Measurements from ENCODE around the gene SEMA4D.
"Not testable (repeated sequence)": the region's sequence is repeated elsewhere in the genome, so short reads cannot be mapped to it uniquely, and the experiment has no call there.

SEMA4D gene

GRCh38 chr9:89375191-89375760 lies 122.6 kb downstream of the SEMA4D start:
- peak; percentile 78 for DNase-seq (ENCODE audit: low read depth)
- no peak overlapping the region for H3K4me3 ChIP-seq (ENCODE audit: low read depth, low read length)
- TF ChIP-seq MAX (IDR thresholded peaks at IDR 0.05; ENCODE audit: low read depth, low read length) (no peak), MYC (IDR thresholded peaks at IDR 0.05; ENCODE audit: low read depth, low read length) (peak; percentile 45)

- TF ChIP-seq POLR2A (IDR thresholded peaks at IDR 0.05; ENCODE audit: extremely low read depth, insufficient read length) = no peak
- no peak for TF ChIP-seq MAX (IDR thresholded peaks at IDR 0.05; ENCODE audit: low read depth, low read length)
- no peak for TF ChIP-seq CTCF (IDR thresholded peaks at IDR 0.05; ENCODE audit: low read depth, low read length)
- no peak for TF ChIP-seq MYC (IDR thresholded peaks at IDR 0.05; ENCODE audit: low read depth, low read length)
- no peak overlapping the region for H3K4me3 ChIP-seq (ENCODE audit: low read depth, low read length)
These were observed 123.7 kb downstream of the SEMA4D start for GRCh38 chr9:89374176-89374575.

GRCh38 chr9:89372979-89373378 lies 124.9 kb downstream of the SEMA4D start:
- H3K4me3 ChIP-seq (ENCODE audit: low read depth, low read length) = no peak overlapping the region
- TF ChIP-seq MYC (IDR thresholded peaks at IDR 0.05; ENCODE audit: low read depth, low read length) (no peak), MAX (IDR thresholded peaks at IDR 0.05; ENCODE audit: low read depth, low read length) (no peak), POLR2A (IDR thresholded peaks at IDR 0.05; ENCODE audit: extremely low read depth, insufficient read length) (no peak), CTCF (IDR thresholded peaks at IDR 0.05; ENCODE audit: low read depth, low read length) (no peak)
- no peak for DNase-seq (ENCODE audit: low read depth)

More at GRCh38 chr9:89374176-89374575, 123.7 kb downstream of the SEMA4D start:
- DNase-seq (ENCODE audit: low read depth) = peak; percentile 34

GRCh38 chr9:89372230-89372816 lies 125.6 kb downstream of the SEMA4D start:
- TF ChIP-seq MYC (IDR thresholded peaks at IDR 0.05; ENCODE audit: low read depth, low read length) (no peak), MAX (IDR thresholded peaks at IDR 0.05; ENCODE audit: low read depth, low read length) (no peak), CTCF (IDR thresholded peaks at IDR 0.05; ENCODE audit: low read depth, low read length) (no peak), POLR2A (IDR thresholded peaks at IDR 0.05; ENCODE audit: extremely low read depth, insufficient read length) (no peak)
- DNase-seq (ENCODE audit: low read depth) = peak; percentile 36
- no peak overlapping the region for H3K4me3 ChIP-seq (ENCODE audit: low read depth, low read length)

- not testable (repeated sequence) for H3K4me3 ChIP-seq (ENCODE audit: low read depth, low read length); DNase-seq (ENCODE audit: low read depth)
These were observed 126.1 kb downstream of the SEMA4D start for GRCh38 chr9:89371791-89372190.

GRCh38 chr9:89370593-89370992 lies 127.3 kb downstream of the SEMA4D start:
- TF ChIP-seq MAX (IDR thresholded peaks at IDR 0.05; ENCODE audit: low read depth, low read length) (no peak), MYC (IDR thresholded peaks at IDR 0.05; ENCODE audit: low read depth, low read length) (no peak), POLR2A (IDR thresholded peaks at IDR 0.05; ENCODE audit: extremely low read depth, insufficient read length) (no peak), CTCF (IDR thresholded peaks at IDR 0.05; ENCODE audit: low read depth, low read length) (no peak)
- DNase-seq (ENCODE audit: low read depth) = no peak

More at GRCh38 chr9:89370593-89370992, 127.3 kb downstream of the SEMA4D start:
- no peak overlapping the region for H3K4me3 ChIP-seq (ENCODE audit: low read depth, low read length)

Measured in NB4 (cell line).